ENCODE measurements around the gene RPAP3.
A peak's percentile ranks its signal among the peaks of the same experiment; 100 is the strongest.

RPAP3 gene

GRCh38 chr12:47721431-47721973, 15.7 kb upstream of the RPAP3 start:
- DNase-seq (ENCODE audit: low spot score), result no peak

GRCh38 chr12:47718531-47718930, 12.7 kb upstream of the RPAP3 start:
- peak; percentile 37 for DNase-seq (ENCODE audit: low spot score)

DNA sequence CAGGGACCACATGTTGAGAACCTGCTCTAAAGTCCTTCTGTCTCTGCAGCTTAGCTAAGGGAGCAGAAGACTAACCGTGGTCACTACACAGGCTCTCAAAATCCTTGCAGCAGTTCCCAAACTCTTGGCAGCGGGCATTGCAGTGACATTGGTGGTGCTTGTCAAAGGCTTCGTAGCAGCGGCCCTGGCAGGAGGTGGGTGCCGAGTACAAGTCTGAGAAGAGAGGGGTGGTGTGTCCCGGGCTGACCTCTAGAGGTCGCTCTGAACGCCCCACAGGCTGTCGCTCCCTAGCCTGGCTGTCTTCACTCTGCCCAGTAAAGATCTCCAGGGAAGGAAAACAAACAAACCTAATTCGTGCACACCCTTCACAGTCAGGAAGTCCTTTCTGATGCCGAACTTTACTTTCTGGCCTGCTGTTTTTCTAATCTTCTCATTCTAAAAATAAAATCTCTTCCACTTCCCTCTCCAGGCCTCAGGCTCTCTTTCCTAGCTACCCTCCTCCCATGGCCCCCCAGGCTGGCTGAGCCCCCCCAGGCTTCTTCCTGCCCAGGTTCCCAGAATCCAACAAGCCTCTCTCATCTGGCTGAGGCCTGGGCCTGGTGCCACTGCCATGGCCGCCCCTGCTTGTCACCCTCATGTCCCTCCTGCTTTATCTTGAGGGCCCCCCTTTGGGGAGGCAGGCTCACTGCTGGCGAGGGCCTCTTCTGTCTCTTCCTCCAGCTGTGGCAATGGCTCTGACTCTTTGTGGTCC, 11.8 kb upstream of the RPAP3 start:
- peak; percentile 90 for DNase-seq (ENCODE audit: low spot score)

GRCh38 chr12:47717046-47717442, 11.2 kb upstream of the RPAP3 start:
- DNase-seq (ENCODE audit: low spot score), result peak; percentile 54

DNA sequence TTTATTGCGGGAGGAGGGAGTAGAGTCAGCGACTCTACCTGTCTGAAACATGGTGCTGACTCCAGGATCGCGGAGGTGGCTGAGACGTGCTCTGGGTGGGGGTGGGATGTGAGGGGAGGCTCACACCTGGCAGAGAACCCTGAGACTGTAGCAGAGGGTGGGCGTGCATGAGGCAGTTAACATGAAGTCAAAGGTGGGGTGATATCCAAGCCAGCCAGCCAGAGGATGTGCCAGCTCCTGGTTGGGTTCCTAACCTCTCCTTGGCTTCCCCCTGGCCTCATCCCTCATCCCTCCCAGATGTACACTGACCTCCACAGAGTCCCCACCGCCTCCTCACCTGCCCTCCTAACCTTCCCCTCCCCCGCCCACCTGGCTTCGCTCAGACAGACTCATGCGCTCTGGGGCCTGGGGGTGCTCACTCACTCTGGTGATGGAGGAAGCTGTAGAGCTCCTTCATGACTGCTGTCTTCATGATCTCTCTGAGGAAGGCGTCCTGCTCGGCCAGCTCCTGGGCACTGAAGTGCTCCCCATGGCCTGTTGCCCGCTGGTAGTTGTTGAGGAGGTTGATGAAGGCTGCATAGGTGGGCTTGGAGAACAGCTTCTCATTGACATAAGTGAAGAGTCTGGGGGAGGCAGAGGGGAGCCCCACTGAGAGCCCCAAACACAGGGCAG, 10.2 kb upstream of the RPAP3 start:
- DNase-seq (ENCODE audit: low spot score), result peak; percentile 46

DNA sequence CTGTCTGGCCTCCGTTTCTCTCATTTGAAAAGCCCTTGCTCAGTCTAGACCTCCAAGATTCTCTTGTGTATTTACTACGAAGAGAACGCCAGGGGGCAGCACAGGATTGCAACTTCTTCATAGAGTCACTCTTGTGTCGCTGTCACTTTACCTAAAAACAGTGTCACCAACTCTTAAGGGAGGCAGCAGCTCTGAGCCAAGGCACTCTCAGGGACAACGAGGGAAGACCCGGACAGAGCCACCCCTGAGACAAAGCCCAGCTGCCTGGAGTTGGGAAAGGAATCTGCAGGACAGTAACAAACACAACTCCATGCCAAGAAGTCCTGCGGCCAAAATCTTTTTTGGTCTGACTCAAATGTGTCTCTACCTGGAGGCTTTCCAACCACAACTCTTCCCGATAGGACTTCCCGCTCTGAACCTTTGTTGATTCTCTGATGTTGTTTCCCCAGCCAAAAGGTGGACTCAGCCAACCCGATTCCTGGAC, 9.6 kb upstream of the RPAP3 start:
- DNase-seq (ENCODE audit: low spot score), result peak; percentile 84

GRCh38 chr12:47714826-47715386, 9.1 kb upstream of the RPAP3 start:
- no peak for DNase-seq (ENCODE audit: low spot score)

- DNase-seq (ENCODE audit: low spot score), result no peak
Observed at GRCh38 chr12:47712171-47712570, 6.3 kb upstream of the RPAP3 start.

DNA sequence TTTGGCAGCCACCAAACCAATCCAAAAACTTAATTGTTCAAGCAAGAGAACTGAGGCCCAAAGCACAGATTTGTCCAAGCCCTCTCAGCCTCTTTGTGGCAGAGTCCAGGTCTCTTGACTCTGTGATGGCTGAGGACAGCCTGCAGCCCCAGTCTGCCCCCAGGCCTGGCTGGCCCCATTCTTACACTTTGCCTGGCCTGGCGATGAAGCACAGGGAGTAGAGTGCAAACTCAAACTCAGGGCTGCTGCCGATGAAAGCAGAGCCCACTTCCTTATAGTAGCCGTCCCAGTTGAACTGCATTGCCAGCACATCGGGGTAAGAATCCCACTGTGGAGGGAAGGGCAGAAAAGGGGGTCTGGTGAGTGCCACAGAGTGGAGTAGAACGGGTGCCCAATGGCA, 5.6 kb upstream of the RPAP3 start:
- DNase-seq (ENCODE audit: low spot score), result no peak

- no peak for DNase-seq (ENCODE audit: low spot score)
Observed at GRCh38 chr12:47710278-47710677, 4.4 kb upstream of the RPAP3 start.

DNA sequence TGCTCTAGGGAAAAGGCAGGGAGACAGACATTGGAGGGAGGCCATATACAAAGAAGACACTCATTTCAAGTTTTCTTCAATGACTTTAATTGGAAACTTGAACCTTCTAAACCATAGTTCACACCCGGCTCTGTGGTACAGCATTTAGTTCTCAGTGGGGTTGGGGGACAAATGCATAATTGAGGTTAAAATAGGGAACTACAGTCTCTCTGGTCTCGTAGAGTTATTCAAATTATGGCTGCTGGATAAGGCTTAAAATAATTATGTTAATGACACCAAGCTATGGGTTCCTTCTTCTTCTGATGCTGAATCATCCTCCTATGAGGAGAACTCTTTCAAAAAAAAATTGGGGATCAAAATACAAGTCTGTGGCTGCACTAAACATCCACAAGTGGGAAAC, 3.8 kb upstream of the RPAP3 start:
- no peak for DNase-seq (ENCODE audit: low spot score)

GRCh38 chr12:47709237-47709636, 3.4 kb upstream of the RPAP3 start:
- DNase-seq (ENCODE audit: low spot score), result no peak

DNA sequence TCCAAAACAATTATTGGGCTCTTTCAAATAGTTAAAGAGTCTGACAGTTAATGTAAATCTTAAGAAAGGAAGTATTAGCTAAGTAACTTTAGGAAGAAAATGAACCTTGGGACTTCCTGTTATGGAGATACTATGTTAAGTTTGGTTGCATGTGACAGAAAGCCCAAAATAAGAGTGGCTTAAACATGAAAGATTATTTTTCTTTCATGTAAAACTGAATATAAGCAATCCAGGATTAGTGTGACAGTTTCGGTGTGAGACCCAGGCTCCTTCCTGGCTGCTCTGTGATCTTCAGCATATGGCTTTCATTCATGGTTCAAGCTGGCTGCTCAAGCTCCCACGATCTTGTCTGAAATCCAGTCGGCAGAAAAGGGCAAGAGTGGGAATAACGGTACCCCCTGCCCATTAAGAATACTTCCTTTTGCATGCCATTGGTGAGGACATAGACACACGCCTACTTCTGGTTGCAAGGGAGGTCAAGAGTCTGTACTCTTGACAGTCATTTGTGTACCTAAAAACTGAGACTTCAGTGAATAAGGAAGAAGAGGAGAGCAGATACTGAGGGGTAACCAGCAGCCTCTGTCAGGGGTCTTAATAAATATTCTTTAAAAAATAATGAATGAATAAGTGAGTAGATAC, 2.2 kb upstream of the RPAP3 start:
- no peak for DNase-seq (ENCODE audit: low spot score)

- no peak for DNase-seq (ENCODE audit: low spot score)
Observed at GRCh38 chr12:47707355-47707754, 1.5 kb upstream of the RPAP3 start.

DNA sequence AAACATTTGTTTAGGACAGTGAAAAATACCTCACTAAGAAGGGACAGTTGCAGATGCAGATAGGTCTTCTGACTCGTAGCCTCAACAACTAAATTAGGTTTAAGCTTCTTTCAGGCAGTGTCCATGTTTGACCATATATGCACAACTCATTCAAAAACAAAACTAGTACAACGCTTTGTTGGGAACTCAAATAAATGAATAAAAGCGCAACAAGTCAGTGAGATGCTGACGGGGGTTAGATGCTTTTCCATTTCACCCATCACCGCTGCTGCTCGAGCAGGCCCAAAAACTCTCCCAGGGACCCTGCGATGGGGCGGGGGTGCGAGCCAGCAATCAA, 633 bp downstream of the RPAP3 start:
- DNase-seq (ENCODE audit: low spot score), result no peak

GRCh38 chr12:47704719-47705118, 1.1 kb downstream of the RPAP3 start:
- DNase-seq (ENCODE audit: low spot score), result no peak

DNA sequence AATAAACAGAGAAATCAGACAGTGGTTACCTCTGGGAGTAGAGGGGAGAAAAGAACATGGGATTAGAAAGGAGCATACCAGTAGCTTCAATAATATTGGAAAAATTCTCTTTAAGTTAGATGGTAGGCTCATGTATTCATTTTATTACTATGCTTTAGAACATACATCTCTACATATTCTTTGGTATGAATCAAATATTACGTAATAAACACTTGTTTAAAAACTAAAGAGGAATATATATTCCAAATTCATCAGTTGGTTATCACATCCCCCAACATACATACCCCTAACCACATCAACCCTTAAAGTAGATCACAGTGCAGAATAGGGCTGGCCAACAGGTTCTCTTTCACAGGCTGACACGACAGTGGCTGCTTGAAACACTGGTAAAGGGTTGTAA, 5.6 kb downstream of the RPAP3 start:
- no peak for DNase-seq (ENCODE audit: low spot score)

DNA sequence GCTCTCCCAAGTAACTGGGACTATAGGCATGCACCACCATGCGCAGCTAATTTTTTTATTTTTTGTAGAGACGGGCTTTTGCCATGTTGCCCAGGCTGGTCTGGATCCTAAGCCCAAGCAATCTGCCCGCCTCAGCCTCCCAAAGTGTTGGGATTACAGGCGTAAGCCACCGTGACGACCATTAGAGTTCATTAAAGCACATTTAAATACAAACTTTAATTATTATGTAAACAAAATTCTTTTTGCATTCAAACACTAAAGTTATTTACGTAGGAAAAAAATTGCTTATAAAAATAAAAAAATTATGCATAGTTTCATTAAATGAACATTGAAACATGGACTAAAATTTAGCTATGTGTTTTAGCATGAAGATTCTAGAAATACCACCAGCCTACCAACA, 7.2 kb downstream of the RPAP3 start:
- DNase-seq (ENCODE audit: low spot score), result no peak

DNA sequence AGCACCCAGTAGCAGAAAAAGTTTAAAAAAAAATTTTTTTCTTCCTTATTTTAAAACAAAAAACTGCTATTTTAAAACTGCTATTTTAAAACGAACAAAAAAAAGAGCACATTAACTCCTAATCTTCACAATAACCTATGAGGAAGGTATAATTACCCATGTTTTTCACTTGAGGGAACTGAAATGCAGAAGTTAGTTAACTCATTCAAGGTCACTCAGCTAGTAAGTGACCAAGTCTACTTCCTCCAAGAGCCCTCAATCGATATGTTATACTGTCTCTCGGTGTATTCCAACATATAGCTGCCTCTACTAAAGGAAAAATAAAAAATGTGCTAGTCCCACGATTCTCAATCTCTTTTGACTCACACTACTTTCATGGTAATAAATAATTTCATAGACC, 7.8 kb downstream of the RPAP3 start:
- no peak for DNase-seq (ENCODE audit: low spot score)

GRCh38 chr12:47689215-47689614, 16.6 kb downstream of the RPAP3 start:
- DNase-seq (ENCODE audit: low spot score), result no peak

- no peak for DNase-seq (ENCODE audit: low spot score)
Observed at GRCh38 chr12:47687636-47688035, 18.2 kb downstream of the RPAP3 start.

DNA sequence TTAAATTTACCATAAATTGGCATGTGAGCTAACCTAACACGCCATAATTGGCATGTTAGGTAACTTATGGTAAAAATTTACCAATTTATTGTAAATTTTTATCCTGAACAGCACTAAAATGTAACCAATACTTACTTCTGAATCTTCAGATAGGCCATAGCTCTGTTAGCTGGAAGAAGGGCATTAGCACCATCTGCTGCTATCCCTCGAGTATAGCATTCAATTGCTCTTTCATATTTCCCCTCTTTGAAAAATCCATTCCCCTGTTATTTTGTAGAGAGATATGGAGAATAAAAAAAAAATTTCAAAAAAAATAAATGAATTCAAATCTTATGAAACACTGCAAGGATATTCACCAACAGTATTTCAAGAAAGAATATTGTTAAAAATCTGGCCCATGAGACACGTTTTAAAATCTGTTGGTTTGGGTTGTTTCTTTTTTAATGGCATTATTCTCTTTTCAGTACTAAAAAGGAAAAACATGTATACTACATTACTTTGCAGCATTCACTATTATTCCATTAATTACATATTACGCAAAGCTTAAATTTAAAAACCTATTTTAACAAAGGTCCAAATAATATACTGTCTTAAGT, 19.1 kb downstream of the RPAP3 start:
- DNase-seq (ENCODE audit: low spot score), result no peak

Measured in ecto neural progenitor cell (in vitro differentiated cells).